ENCODE measurements around the gene TMEM237.

Gene TMEM237

DNA sequence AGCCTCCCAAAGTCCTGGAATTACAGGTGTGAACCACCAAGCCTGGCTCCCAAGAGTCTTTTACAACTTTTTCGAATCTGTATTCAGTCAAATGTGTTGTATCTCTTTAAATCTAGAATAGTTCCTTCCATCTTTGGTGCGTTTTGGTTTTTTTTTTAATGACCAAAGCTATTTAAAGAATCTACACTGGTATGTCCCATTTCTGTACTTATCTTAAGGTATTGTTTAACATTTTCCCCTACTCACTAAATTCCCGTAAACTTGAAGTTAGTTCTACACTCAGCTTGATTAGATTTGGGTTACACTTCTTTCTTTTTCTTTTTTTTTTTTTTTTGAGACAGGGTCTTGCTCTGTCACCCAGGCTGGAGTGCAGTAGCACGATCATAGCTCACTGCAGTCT is 63.8 kb downstream of the TMEM237 start:
- DNase-seq (ENCODE audit: low read depth in 1 of 2, low spot score in 1 of 2), result no peak
- TF ChIP-seq JUND (IDR thresholded peaks at IDR 0.05; ENCODE audit: low read depth), result no peak
- in situ Hi-C loops (cut with HindIII; ENCODE audit: low pct_unique_long_range_greater_than_20kb, low sequenced_read_pairs), result no loop called here

DNA sequence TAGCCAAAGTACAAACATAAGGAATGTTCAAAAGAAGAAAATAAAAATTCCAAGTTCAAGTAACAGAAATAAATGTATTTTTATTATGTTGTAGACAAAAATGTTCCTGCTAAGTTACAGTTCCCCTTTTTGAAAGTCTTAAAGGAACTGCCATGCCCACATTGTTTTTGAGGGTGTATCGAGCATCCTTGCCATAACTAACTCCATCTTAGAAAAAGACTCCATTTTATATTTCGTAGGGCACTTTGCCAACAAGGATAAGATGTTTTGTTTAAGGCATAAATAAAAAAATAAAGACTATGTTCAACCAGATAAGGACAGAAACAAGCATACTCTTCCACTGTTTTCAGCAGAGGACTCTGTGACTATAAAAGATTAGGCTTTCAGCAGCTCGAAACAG is 67.3 kb downstream of the TMEM237 start:
- no peak for TF ChIP-seq JUND (IDR thresholded peaks at IDR 0.05; ENCODE audit: low read depth)
- in situ Hi-C loops (cut with HindIII; ENCODE audit: low pct_unique_long_range_greater_than_20kb, low sequenced_read_pairs), result no loop called here
- DNase-seq (ENCODE audit: low read depth in 1 of 2, low spot score in 1 of 2), result no peak

DNA sequence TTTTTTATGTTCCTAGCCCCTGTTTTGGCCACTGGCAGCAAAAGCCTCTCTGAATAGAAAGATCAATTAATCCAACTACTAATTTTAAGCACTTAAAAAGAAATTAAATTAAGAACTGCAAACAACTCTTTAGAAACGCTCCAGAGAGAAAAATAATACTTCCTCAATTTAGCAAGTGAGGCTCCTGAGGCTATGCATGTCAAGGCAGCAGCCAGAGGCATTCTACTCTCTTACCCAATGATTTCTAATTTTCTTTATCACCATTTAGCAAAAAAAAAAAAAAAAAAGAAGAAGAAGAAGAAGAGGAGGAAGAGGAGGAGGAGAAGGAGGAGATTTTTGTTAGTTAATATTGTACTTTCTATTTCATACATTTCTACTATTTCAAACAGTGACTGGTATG is 68.5 kb downstream of the TMEM237 start:
- in situ Hi-C loops (cut with HindIII; ENCODE audit: low pct_unique_long_range_greater_than_20kb, low sequenced_read_pairs), result no loop called here
- no peak for DNase-seq (ENCODE audit: low read depth in 1 of 2, low spot score in 1 of 2)
- no peak for TF ChIP-seq JUND (IDR thresholded peaks at IDR 0.05; ENCODE audit: low read depth)

DNA sequence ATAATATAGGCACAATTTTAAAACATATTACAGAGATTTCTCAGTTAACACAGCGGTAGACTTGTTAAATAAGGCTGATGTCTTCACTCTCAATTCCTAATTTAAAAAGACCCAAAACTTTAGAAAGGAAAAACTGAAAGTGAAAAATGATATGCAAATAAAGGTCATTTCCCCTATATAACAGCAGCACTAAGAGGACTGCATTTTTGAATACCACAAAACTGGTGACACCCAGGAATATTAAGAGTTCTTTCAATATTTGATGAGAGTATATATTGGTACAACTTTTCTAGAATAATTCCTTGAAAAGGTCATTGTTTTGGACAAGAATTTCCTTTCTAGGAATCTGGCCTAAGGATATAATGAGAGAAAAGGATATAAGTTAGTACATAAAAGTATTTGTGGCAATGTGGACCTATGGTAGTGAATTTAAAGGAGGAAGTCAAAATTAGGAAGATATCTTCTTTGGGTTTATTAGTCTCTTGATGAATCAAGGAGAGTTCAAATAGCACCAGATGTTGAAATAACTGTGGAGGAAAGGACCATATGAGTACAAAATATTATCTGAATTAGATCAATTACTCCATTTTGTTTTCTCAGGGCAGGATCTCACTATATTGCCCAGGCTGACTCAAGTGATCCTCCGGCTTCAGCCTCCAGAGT is 70.3 kb downstream of the TMEM237 start:
- in situ Hi-C loops (cut with HindIII; ENCODE audit: low pct_unique_long_range_greater_than_20kb, low sequenced_read_pairs), result no loop called here
- DNase-seq (ENCODE audit: low read depth in 1 of 2, low spot score in 1 of 2), result no peak
- no peak for TF ChIP-seq JUND (IDR thresholded peaks at IDR 0.05; ENCODE audit: low read depth)
